HCT116 (cell line): ENCODE data around the gene ARHGEF10L. TPM values are rescaled to one million over a fixed set of nuclear protein-coding genes. Genes with fewer than 3 reads are reported as not detected.

Experiments
- ATAC-seq: fragments of 200-7000 bp; cut with Tn5 transposase; 2 replicates; pipeline ENCODE4 v1.9.1; 2020; ENCODE audit warnings: mild to moderate bottlenecking, moderate library complexity
- BruUV-seq: library from RNA; stranded (reverse); fragments of 400-500 nt; replicated peaks from 2 replicates; lab custom pipeline; 2021; lab: Mats Ljungman, UMichigan
- CTCF ChIA-PET: fragments of 300-600 bp; sonication (Branson Sonifier 250); formaldehyde crosslinking; loops from one replicate; lab custom pipeline; 2021; ENCODE audit warnings: antibody characterized with exemption; lab: Charles Lee
- POLR2A ChIA-PET: fragments of 300-600, 350-600 bp; sonication (Branson Sonifier 250); formaldehyde crosslinking; loops from one replicate; lab custom pipeline; 2021; ENCODE audit warnings: antibody characterized with exemption; lab: Charles Lee
- RAD21 ChIA-PET, 2 experiments: fragments of 300-600 bp; sonication (Branson Sonifier 250); formaldehyde crosslinking; loops; one replicate each; lab custom pipeline; 2023; ENCODE audit warnings: low total read pairs in 2 of 2; ENCODE audit not compliant: uncharacterized antibody in 2 of 2, unreplicated experiment in 2 of 2, low non-redundant PET in 1 of 2; lab: Charles Lee
- DNase-seq: peaks from one replicate; pipeline ENCODE4 v3.0.0-alpha.2; 2010; ENCODE audit warnings: low read depth, low spot score
- H2AFZ ChIP-seq: fragments of 200-600 bp; shearing (Covaris generic), sonication (generic); 2 replicates; pipeline ENCODE4 v1.6.1; 2017; ENCODE audit warnings: low read depth, mixed run types, mixed read lengths, antibody characterized with exemption, low read length; ENCODE audit not compliant: poor library complexity, severe bottlenecking
- H3K27ac ChIP-seq: 2 replicates; pipeline ENCODE4 v1.5.1; 2012; ENCODE audit warnings: low read depth, low read length
- H3K27me3 ChIP-seq: fragments of 200-600 bp; sonication (generic); 2 replicates; pipeline ENCODE4 v1.6.1; 2016; ENCODE audit warnings: mixed run types, low read length, mixed read lengths; ENCODE audit not compliant: insufficient read depth
- H3K36me3 ChIP-seq, 2 experiments: fragments of 200-500 bp in 1 of 2; fragments of 200-600 bp in 1 of 2; sonication (Bioruptor generic) in 1 of 2; sonication (generic) in 1 of 2; 2 replicates each; pipeline versions ENCODE4 v1.5.1 to v1.6.1; 2014 to 2016; ENCODE audit warnings: low read length in 2 of 2, inconsistent platforms in 1 of 2, mixed read lengths in 1 of 2, mixed run types in 1 of 2; ENCODE audit not compliant: insufficient read depth in 2 of 2, control insufficient read depth in 1 of 2
- H3K4me1 ChIP-seq, 2 experiments: fragments of 200-600 bp in 1 of 2; sonication (generic) in 1 of 2; 2 replicates each; pipeline versions ENCODE4 v1.5.1 to v1.6.1; 2012 to 2017; ENCODE audit warnings: low read length in 2 of 2, inconsistent platforms in 1 of 2, mild to moderate bottlenecking in 1 of 2, mixed read lengths in 1 of 2, mixed run types in 1 of 2, moderate library complexity in 1 of 2; ENCODE audit not compliant: insufficient read depth in 2 of 2, control insufficient read depth in 1 of 2
- H3K4me2 ChIP-seq: fragments of 200-600 bp; sonication (generic); 2 replicates; pipeline ENCODE4 v1.6.1; 2017; ENCODE audit warnings: mixed run types, low read length, mixed read lengths
- H3K4me3 ChIP-seq, 2 experiments: fragments of 200-600 bp in 1 of 2; sonication (generic) in 1 of 2; replicated peaks in 1 of 2; 2 replicates each; pipeline ENCODE4 v1.5.1; 2011 to 2016; ENCODE audit warnings: low read length in 2 of 2, control low read depth in 1 of 2, low read depth in 1 of 2, mild to moderate bottlenecking in 1 of 2, mixed read lengths in 1 of 2, mixed run types in 1 of 2
- H3K79me2 ChIP-seq: fragments of 200-600 bp; sonication (generic); 2 replicates; pipeline ENCODE4 v1.6.1; 2017; ENCODE audit warnings: mild to moderate bottlenecking, mixed run types, low read length, moderate library complexity, mixed read lengths; ENCODE audit not compliant: insufficient read depth
- H3K9ac ChIP-seq: fragments of 200-600 bp; sonication (generic); 2 replicates; pipeline ENCODE4 v1.6.1; 2016; ENCODE audit warnings: low read length, mixed read lengths
- H3K9me2 ChIP-seq: fragments of 200-600 bp; sonication (generic), shearing (Covaris generic); 2 replicates; pipeline ENCODE4 v1.6.1; 2017; ENCODE audit warnings: mixed run types, mild to moderate bottlenecking, moderate library complexity; ENCODE audit not compliant: insufficient read depth
- H3K9me3 ChIP-seq, 2 experiments: fragments of 200-500 bp in 1 of 2; fragments of 200-600 bp in 1 of 2; sonication (Bioruptor generic) in 1 of 2; sonication (generic) in 1 of 2; 2 replicates each; pipeline ENCODE4 v1.6.1; 2014 to 2017; ENCODE audit warnings: low read length in 2 of 2, mixed read lengths in 2 of 2, inconsistent platforms in 1 of 2, low read depth in 1 of 2, mild to moderate bottlenecking in 1 of 2, mixed run types in 1 of 2, moderate library complexity in 1 of 2; ENCODE audit not compliant: control insufficient read depth in 1 of 2, insufficient read depth in 1 of 2
- H4K20me1 ChIP-seq: fragments of 200-600 bp; sonication (generic), shearing (Covaris generic); 2 replicates; pipeline ENCODE4 v1.6.1; 2017; ENCODE audit warnings: mixed run types, mild to moderate bottlenecking, moderate library complexity; ENCODE audit not compliant: insufficient read depth
- CBX3 ChIP-seq: IDR thresholded peaks from 2 replicates; pipeline ENCODE4 v1.6.1; 2012; ENCODE audit warnings: low read depth
- CEBPB ChIP-seq: IDR thresholded peaks from 2 replicates; pipeline ENCODE4 v1.6.1; 2012; ENCODE audit warnings: low read depth
- EGR1 ChIP-seq: IDR thresholded peaks from 2 replicates; pipeline ENCODE4 v1.6.1; 2012; ENCODE audit warnings: low read depth
- ELF1 ChIP-seq: IDR thresholded peaks from 2 replicates; pipeline ENCODE4 v1.6.1; 2012; ENCODE audit warnings: low read depth, borderline replicate concordance
- EZH2 ChIP-seq: fragments of 200-600 bp; sonication (generic); IDR thresholded peaks from 2 replicates; pipeline ENCODE4 v1.6.1; 2017; ENCODE audit warnings: antibody characterized with exemption, mixed run types
- EZH2phosphoT487 ChIP-seq: fragments of 200-600 bp; IDR thresholded peaks from 2 replicates; pipeline ENCODE4 v1.6.1; 2018; ENCODE audit warnings: antibody characterized with exemption, borderline replicate concordance
- FOSL1 ChIP-seq: IDR thresholded peaks from 2 replicates; pipeline ENCODE4 v1.6.1; 2012; ENCODE audit warnings: low read depth
- JUND ChIP-seq: IDR thresholded peaks from 2 replicates; pipeline ENCODE4 v1.6.1; 2012
- POLR2A ChIP-seq: IDR thresholded peaks from 2 replicates; pipeline ENCODE4 v1.7.0; 2011; ENCODE audit warnings: borderline replicate concordance; ENCODE audit not compliant: insufficient read depth, insufficient read length; ENCODE audit errors: extremely low read depth
- POLR2AphosphoS5 ChIP-seq: IDR thresholded peaks from 2 replicates; pipeline ENCODE4 v1.6.1; 2011; ENCODE audit warnings: mild to moderate bottlenecking, low read depth, low read length, moderate library complexity
- RAD21 ChIP-seq: IDR thresholded peaks from 2 replicates; pipeline ENCODE4 v1.6.1; 2012; ENCODE audit warnings: low read depth, mild to moderate bottlenecking
- SIN3A ChIP-seq: IDR thresholded peaks from 2 replicates; pipeline ENCODE4 v1.6.1; 2012; ENCODE audit warnings: low read depth
- SRF ChIP-seq: IDR thresholded peaks from 2 replicates; pipeline ENCODE4 v1.6.1; 2012; ENCODE audit warnings: low read depth
- TCF7L2 ChIP-seq: IDR thresholded peaks from 2 replicates; pipeline ENCODE4 v1.7.0; 2011; ENCODE audit warnings: borderline replicate concordance, inconsistent platforms; ENCODE audit not compliant: insufficient read depth, insufficient read length; ENCODE audit errors: extremely low read depth
- YY1 ChIP-seq: IDR thresholded peaks from 2 replicates; pipeline ENCODE4 v1.6.1; 2011; ENCODE audit warnings: low read length, low read depth, moderate library complexity, mild to moderate bottlenecking; ENCODE audit not compliant: insufficient replicate concordance; ENCODE audit errors: extremely low read depth
- ZNF274 ChIP-seq: fragments of 200-500 bp; sonication (Bioruptor generic); IDR thresholded peaks from 2 replicates; pipeline ENCODE4 v1.6.1; 2014; ENCODE audit warnings: mild to moderate bottlenecking, low read depth, low read length, inconsistent platforms
- intact Hi-C: fragments of 100-400 bp; cut with micrococcal nuclease; formaldehyde crosslinking; loops from 2 replicates; pipeline ENCODE4 v1.10.0; 2022
- total RNA-seq: library from RNA; stranded (reverse); gene quantifications from one replicate; pipeline ENCODE4 v1.2.1, GENCODE V29; 2021; ENCODE audit not compliant: unreplicated experiment
- TF ChIP-seq, protein P1 (sequence below): IDR thresholded peaks from 2 replicates; pipeline ENCODE4 v1.6.1; 2011; ENCODE audit warnings: mild to moderate bottlenecking, low read length, moderate library complexity; ENCODE audit not compliant: insufficient replicate concordance; ENCODE audit errors: extremely low read depth
- TF ChIP-seq, protein P2 (sequence below): IDR thresholded peaks from 2 replicates; pipeline ENCODE4 v1.6.1; 2012
- TF ChIP-seq, protein P3 (sequence below): IDR thresholded peaks from 2 replicates; pipeline ENCODE4 v1.6.1; 2012
- TF ChIP-seq, protein P4 (sequence below), 3 experiments: fragments of 200-600 bp in 1 of 3; sonication (generic) in 1 of 3; IDR thresholded peaks in 2 of 3; conservative IDR thresholded peaks in 1 of 3; 2 replicates each; pipeline ENCODE4 v1.5.1; 2012 to 2017; ENCODE audit warnings: low read depth in 2 of 3, low read length in 2 of 3, antibody characterized with exemption in 1 of 3, borderline replicate concordance in 1 of 3, control low read depth in 1 of 3, mild to moderate bottlenecking in 1 of 3, mixed read lengths in 1 of 3, mixed run types in 1 of 3, moderate library complexity in 1 of 3; ENCODE audit not compliant: insufficient read depth in 1 of 3

The ARHGEF10L gene
- total RNA-seq, 1 experiment from 2014 or later, result 14.7 TPM

- intact Hi-C loops, result no loop called here
- H3K9me2 ChIP-seq, result no peaks in the 10 kb centered on the region
- TF ChIP-seq EGR1 (no peak), CBX3 (no peak), YY1 (no peak), CEBPB (no peak), SRF (no peak), TCF7L2 (no peak), EZH2phosphoT487 (no peak), POLR2A (no peak), JUND (no peak), POLR2AphosphoS5 (no peak), SIN3A (no peak), FOSL1 (no peak), ZNF274 (no peak), ELF1 (no peak), RAD21 (no peak), EZH2 (no peak)
- TF ChIP-seq, protein P1, sequence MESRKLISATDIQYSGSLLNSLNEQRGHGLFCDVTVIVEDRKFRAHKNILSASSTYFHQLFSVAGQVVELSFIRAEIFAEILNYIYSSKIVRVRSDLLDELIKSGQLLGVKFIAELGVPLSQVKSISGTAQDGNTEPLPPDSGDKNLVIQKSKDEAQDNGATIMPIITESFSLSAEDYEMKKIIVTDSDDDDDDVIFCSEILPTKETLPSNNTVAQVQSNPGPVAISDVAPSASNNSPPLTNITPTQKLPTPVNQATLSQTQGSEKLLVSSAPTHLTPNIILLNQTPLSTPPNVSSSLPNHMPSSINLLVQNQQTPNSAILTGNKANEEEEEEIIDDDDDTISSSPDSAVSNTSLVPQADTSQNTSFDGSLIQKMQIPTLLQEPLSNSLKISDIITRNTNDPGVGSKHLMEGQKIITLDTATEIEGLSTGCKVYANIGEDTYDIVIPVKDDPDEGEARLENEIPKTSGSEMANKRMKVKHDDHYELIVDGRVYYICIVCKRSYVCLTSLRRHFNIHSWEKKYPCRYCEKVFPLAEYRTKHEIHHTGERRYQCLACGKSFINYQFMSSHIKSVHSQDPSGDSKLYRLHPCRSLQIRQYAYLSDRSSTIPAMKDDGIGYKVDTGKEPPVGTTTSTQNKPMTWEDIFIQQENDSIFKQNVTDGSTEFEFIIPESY, result no peak
- TF ChIP-seq, protein P2, sequence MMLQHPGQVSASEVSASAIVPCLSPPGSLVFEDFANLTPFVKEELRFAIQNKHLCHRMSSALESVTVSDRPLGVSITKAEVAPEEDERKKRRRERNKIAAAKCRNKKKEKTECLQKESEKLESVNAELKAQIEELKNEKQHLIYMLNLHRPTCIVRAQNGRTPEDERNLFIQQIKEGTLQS, result no peak
- TF ChIP-seq, protein P3, sequence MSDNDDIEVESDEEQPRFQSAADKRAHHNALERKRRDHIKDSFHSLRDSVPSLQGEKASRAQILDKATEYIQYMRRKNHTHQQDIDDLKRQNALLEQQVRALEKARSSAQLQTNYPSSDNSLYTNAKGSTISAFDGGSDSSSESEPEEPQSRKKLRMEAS, result no peak
- TF ChIP-seq, protein P4, sequence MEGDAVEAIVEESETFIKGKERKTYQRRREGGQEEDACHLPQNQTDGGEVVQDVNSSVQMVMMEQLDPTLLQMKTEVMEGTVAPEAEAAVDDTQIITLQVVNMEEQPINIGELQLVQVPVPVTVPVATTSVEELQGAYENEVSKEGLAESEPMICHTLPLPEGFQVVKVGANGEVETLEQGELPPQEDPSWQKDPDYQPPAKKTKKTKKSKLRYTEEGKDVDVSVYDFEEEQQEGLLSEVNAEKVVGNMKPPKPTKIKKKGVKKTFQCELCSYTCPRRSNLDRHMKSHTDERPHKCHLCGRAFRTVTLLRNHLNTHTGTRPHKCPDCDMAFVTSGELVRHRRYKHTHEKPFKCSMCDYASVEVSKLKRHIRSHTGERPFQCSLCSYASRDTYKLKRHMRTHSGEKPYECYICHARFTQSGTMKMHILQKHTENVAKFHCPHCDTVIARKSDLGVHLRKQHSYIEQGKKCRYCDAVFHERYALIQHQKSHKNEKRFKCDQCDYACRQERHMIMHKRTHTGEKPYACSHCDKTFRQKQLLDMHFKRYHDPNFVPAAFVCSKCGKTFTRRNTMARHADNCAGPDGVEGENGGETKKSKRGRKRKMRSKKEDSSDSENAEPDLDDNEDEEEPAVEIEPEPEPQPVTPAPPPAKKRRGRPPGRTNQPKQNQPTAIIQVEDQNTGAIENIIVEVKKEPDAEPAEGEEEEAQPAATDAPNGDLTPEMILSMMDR (IDR thresholded peaks at IDR 0.05 in 2 of 3, conservative IDR thresholded peaks at IDR 0.05 in 1 of 3; ENCODE audit: borderline replicate concordance in 1 of 3, insufficient read depth in 1 of 3, low read depth in 2 of 3, low read length in 2 of 3), result no peak
- H4K20me1 ChIP-seq, result no peaks in the 10 kb centered on the region
- H3K36me3 ChIP-seq, result no peaks in the 10 kb centered on the region
- ATAC-seq (no peak), DNase-seq (no peak)
- no peak overlapping the region for H3K4me3 ChIP-seq
- no peak overlapping the region for H3K9ac ChIP-seq
- no TSS peak for BruUV-seq
- RAD21 ChIA-PET, result no interaction called here
- H3K79me2 ChIP-seq, result no peaks in the 10 kb centered on the region
- H3K9me3 ChIP-seq, result no peaks in the 10 kb centered on the region
- no peaks in the 10 kb centered on the region for H3K27me3 ChIP-seq
- CTCF ChIA-PET, result interaction anchor here (4.7 kb wide), 1 partner anchor 13 kb away, joined by 19 read pairs; no protein-coding TSS in a partner anchor
- no peak overlapping the region for H3K4me2 ChIP-seq
- H3K4me1 ChIP-seq, result no peaks in the 10 kb centered on the region
- no peak overlapping the region for H3K27ac ChIP-seq
- POLR2A ChIA-PET, result no interaction called here
- H2AFZ ChIP-seq, result no peak overlapping the region
These were observed 110.0 kb downstream of the ARHGEF10L start for GRCh38 chr1:17649371-17650106.
